CD14-positive monocyte (primary cell): Measurements from ENCODE around the gene GPATCH1. TPM values are rescaled to one million over a fixed set of nuclear protein-coding genes. Genes with fewer than 3 reads are reported as not detected.

Source experiments
- DNase-seq, 3 donors: peaks; one replicate each; pipeline ENCODE4 v3.0.0-alpha.2; 2011 to 2022
- H2AFZ ChIP-seq: 2 replicates; pipeline ENCODE4 v1.6.0; 2012; ENCODE audit warnings: mild to moderate bottlenecking, low read depth, low read length, inconsistent platforms; ENCODE audit not compliant: insufficient read depth, poor library complexity, severe bottlenecking
- H3K27ac ChIP-seq, 2 donors: 1 replicate in 1 of 2; 2 replicates in 1 of 2; pipeline ENCODE4 v1.5.1; 2012 to 2013; ENCODE audit warnings: low read length in 2 of 2, control low read depth in 1 of 2, inconsistent platforms in 1 of 2, low read depth in 1 of 2, mild to moderate bottlenecking in 1 of 2
- H3K27me3 ChIP-seq, 2 donors: one replicate each; pipeline versions ENCODE4 v1.6.0 to v1.6.1; 2011 to 2013; ENCODE audit warnings: low read length in 2 of 2; ENCODE audit not compliant: control insufficient read depth in 2 of 2, insufficient read depth in 2 of 2
- H3K36me3 ChIP-seq, 2 donors: replicated peaks in 1 of 2; 1 replicate in 1 of 2; 2 replicates in 1 of 2; pipeline versions ENCODE4 v1.5.1 to v1.6.1; 2012 to 2013; ENCODE audit warnings: low read length in 2 of 2, control low read depth in 1 of 2, inconsistent platforms in 1 of 2, mild to moderate bottlenecking in 1 of 2; ENCODE audit not compliant: insufficient read depth in 2 of 2, control insufficient read depth in 1 of 2
- H3K4me1 ChIP-seq, 2 donors: 1 replicate in 1 of 2; 2 replicates in 1 of 2; pipeline versions ENCODE4 v1.5.1 to v1.6.1; 2012 to 2013; ENCODE audit warnings: low read length in 2 of 2, control low read depth in 1 of 2, inconsistent platforms in 1 of 2, mild to moderate bottlenecking in 1 of 2, moderate library complexity in 1 of 2; ENCODE audit not compliant: insufficient read depth in 2 of 2, control insufficient read depth in 1 of 2
- H3K4me2 ChIP-seq: replicated peaks from 2 replicates; pipeline ENCODE3; 2012; ENCODE audit warnings: low read length, moderate library complexity, mild to moderate bottlenecking; ENCODE audit not compliant: poor library complexity, severe bottlenecking; ENCODE audit errors: extremely low read depth
- H3K4me3 ChIP-seq, 3 experiments: fragments of 200-600 bp in 1 of 3; sonication (generic) in 1 of 3; replicated peaks in 1 of 3; 1 replicate in 2 of 3; 2 replicates in 1 of 3; pipeline ENCODE4 v1.5.1; 2011 to 2013; ENCODE audit warnings: low read length in 3 of 3, mild to moderate bottlenecking in 3 of 3, control low read depth in 2 of 3, low read depth in 2 of 3, inconsistent platforms in 1 of 3, moderate library complexity in 1 of 3
- H3K79me2 ChIP-seq: 2 replicates; pipeline ENCODE4 v1.6.0; 2012; ENCODE audit warnings: mild to moderate bottlenecking, control low read depth, inconsistent platforms, low read length, moderate library complexity; ENCODE audit not compliant: insufficient read depth
- H3K9ac ChIP-seq: 2 replicates; pipeline ENCODE4 v1.6.0; 2017; ENCODE audit warnings: low read length, mild to moderate bottlenecking; ENCODE audit not compliant: insufficient read depth, poor library complexity, severe bottlenecking
- H3K9me3 ChIP-seq, 2 donors: replicated peaks in 1 of 2; 1 replicate in 1 of 2; 2 replicates in 1 of 2; pipeline versions ENCODE4 v1.5.1 to v1.6.1; 2012 to 2013; ENCODE audit warnings: low read length in 2 of 2, control low read depth in 1 of 2; ENCODE audit not compliant: control insufficient read depth in 1 of 2, insufficient read depth in 1 of 2
- H4K20me1 ChIP-seq: 2 replicates; pipeline ENCODE4 v1.6.0; 2012; ENCODE audit warnings: mild to moderate bottlenecking, low read length, control low read depth, moderate library complexity; ENCODE audit not compliant: insufficient read depth
- H3K27ac Mint-ChIP-seq, 7 donors: one replicate each; pipeline ENCODE4 v1.8.0; 2020; ENCODE audit warnings: mild to moderate bottlenecking in 7 of 7, mixed read lengths in 7 of 7, moderate library complexity in 6 of 7, inconsistent platforms in 2 of 7
- H3K27me3 Mint-ChIP-seq, 3 donors: one replicate each; pipeline ENCODE4 v1.8.0; 2021 to 2022; ENCODE audit warnings: low read depth in 3 of 3, mild to moderate bottlenecking in 3 of 3, mixed read lengths in 3 of 3, moderate library complexity in 3 of 3, inconsistent platforms in 1 of 3
- H3K36me3 Mint-ChIP-seq, 2 donors: one replicate each; pipeline ENCODE4 v1.8.0; 2020; ENCODE audit warnings: mixed read lengths in 2 of 2, inconsistent platforms in 1 of 2, mild to moderate bottlenecking in 1 of 2
- H3K4me1 Mint-ChIP-seq: one replicate; pipeline ENCODE4 v1.8.0; 2020; ENCODE audit warnings: mild to moderate bottlenecking, mixed read lengths
- H3K4me3 Mint-ChIP-seq, 2 donors: one replicate each; pipeline ENCODE4 v1.8.0; 2020; ENCODE audit warnings: mild to moderate bottlenecking in 2 of 2, mixed read lengths in 2 of 2, moderate library complexity in 1 of 2
- H3K9me3 Mint-ChIP-seq, 7 donors: one replicate each; pipeline ENCODE4 v1.8.0; 2020 to 2022; ENCODE audit warnings: mixed read lengths in 7 of 7, mild to moderate bottlenecking in 6 of 7, moderate library complexity in 6 of 7, inconsistent platforms in 2 of 7
- CTCF ChIP-seq: fragments of 200-600 bp; IDR thresholded peaks from one replicate; pipeline ENCODE4 v1.8.0; 2022; ENCODE audit warnings: antibody characterized with exemption, mild to moderate bottlenecking
- WGBS: methylation state at CpG from one replicate; pipeline ENCODE4 v1.1.5; 2013; ENCODE audit warnings: missing lambda C conversion rate; ENCODE audit not compliant: insufficient coverage; 5-methylcytosine and 5-hydroxymethylcytosine counted together
- intact Hi-C, 2 donors: fragments of 100-400 bp; cut with micrococcal nuclease; formaldehyde crosslinking; loops; one replicate each; pipeline versions ENCODE4 v1.15.0 to v1.15.1; 2023
- polyA plus RNA-seq, 3 donors: library from polyadenylated mRNA; depleted of rRNA in 1 of 3; unstranded in 2 of 3; stranded (reverse) in 1 of 3; fragments of 300-500 nt in 2 of 3; fragments of >200 nt in 1 of 3; fragmentation: Illumina TruSeq in 2 of 3; gene quantifications; 1 replicate in 2 of 3; 2 replicates in 1 of 3; pipeline ENCODE4 v1.2.3, GENCODE V29; 2012 to 2021

GPATCH1 gene
- polyA plus RNA-seq, 3 donors: 1.4 to 6.8 (median 4.0) TPM

GRCh38 chr19:33157906-33158305 lies 76.9 kb downstream of the GPATCH1 start:
- Mint-ChIP-seq H3K9me3 (no peaks in the 10 kb centered on the region), H3K36me3 (no peaks in the 10 kb centered on the region), H3K4me3 (no peak overlapping the region), H3K4me1 (peaks cover 26% of the 10 kb centered on the region), H3K27ac (no peak overlapping the region), H3K27me3 (peaks cover 0 to 2% (median 2%) of the 10 kb centered on the region in 3 donors)
- H3K36me3 ChIP-seq: no peaks in the 10 kb centered on the region
- H3K9me3 ChIP-seq: no peaks in the 10 kb centered on the region
- H2AFZ ChIP-seq: peak overlapping the region; percentile 41
- intact Hi-C loops: no loop called here
- H3K79me2 ChIP-seq: no peaks in the 10 kb centered on the region
- DNase-seq: peak in 1 of 3 donors; percentile 9
- no peak overlapping the region for H3K27ac ChIP-seq
- peaks cover 12 to 54% of the 10 kb centered on the region in 2 donors for H3K4me1 ChIP-seq
- H3K4me2 ChIP-seq: no peak overlapping the region
- H3K9ac ChIP-seq: no peak overlapping the region
- H4K20me1 ChIP-seq: no peaks in the 10 kb centered on the region
- H3K27me3 ChIP-seq: no peaks in the 10 kb centered on the region
- no peak overlapping the region for H3K4me3 ChIP-seq
- 26% methylated on average over 3 of the region's 3 CpGs for WGBS
- no peak for TF ChIP-seq CTCF

GRCh38 chr19:33158365-33158764 lies 77.4 kb downstream of the GPATCH1 start:
- Mint-ChIP-seq H3K9me3 (no peaks in the 10 kb centered on the region), H3K4me3 (no peak overlapping the region), H3K27me3 (peaks cover 0 to 2% (median 2%) of the 10 kb centered on the region in 3 donors), H3K36me3 (no peaks in the 10 kb centered on the region), H3K27ac (peak overlapping the region in 2 of 7 donors; percentile 3 to 61), H3K4me1 (peaks cover 26% of the 10 kb centered on the region)
- Histone ChIP-seq H3K27ac (no peak overlapping the region), H3K36me3 (no peaks in the 10 kb centered on the region), H3K79me2 (no peaks in the 10 kb centered on the region), H3K4me3 (no peak overlapping the region), H2AFZ (peak overlapping the region; percentile 41), H3K4me2 (no peak overlapping the region), H3K9me3 (no peaks in the 10 kb centered on the region), H3K9ac (no peak overlapping the region), H3K27me3 (no peaks in the 10 kb centered on the region), H4K20me1 (no peaks in the 10 kb centered on the region), H3K4me1 (peaks cover 12 to 50% of the 10 kb centered on the region in 2 donors)
- TF ChIP-seq CTCF: no peak
- intact Hi-C loops: no loop called here
- 100% methylated on average over 1 of the region's 6 CpGs for WGBS
- no peak for DNase-seq
